C4-2B (cell line): Measurements from ENCODE around the gene BEAN1.

Experiments used
- ZFX ChIP-seq: fragments of 450-650 bp; IDR thresholded peaks from 2 replicates; pipeline ENCODE4 v1.6.1; 2017
- TF ChIP-seq, protein P1 (sequence below): fragments of 450-650 bp; conservative IDR thresholded peaks from 2 replicates; pipeline ENCODE4 v1.5.1; 2017; ENCODE audit warnings: mild to moderate bottlenecking

DNA sequence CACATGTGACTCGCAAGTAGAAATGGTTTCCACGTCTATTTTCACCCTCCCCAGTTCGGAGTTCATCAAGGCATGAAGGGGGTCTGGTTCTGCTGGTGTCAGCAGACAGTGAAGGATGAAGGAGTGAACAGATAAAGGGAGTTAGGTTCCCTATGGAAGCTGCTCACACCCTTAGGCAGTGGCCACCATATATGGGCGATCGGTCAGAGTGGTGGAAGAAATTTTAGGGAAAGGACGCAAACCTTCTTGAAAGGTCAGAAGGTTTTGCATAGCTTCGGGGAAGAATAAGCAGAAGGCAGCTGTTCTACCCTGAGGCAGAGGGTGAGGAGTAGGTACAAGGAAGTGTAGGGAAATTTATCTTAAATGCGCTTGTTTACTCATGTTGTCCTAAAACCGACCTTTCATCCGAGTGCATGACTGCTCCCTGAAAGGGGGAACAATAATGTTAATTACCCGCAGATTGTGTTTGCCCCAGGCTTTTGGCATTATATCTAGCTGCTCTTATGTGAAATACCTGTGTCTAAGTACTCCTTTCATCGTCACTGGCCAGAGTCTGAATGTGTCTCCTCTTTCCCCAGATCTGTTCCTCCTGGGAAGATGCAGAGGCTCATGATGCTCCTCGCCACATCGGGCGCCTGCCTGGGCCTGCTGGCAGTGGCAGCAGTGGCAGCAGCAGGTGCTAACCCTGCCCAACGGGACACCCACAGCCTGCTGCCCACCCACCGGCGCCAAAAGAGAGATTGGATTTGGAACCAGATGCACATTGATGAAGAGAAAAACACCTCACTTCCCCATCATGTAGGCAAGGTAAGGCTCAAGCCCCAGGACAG is 48.1 kb upstream of the BEAN1 start:
- TF ChIP-seq, protein P1, sequence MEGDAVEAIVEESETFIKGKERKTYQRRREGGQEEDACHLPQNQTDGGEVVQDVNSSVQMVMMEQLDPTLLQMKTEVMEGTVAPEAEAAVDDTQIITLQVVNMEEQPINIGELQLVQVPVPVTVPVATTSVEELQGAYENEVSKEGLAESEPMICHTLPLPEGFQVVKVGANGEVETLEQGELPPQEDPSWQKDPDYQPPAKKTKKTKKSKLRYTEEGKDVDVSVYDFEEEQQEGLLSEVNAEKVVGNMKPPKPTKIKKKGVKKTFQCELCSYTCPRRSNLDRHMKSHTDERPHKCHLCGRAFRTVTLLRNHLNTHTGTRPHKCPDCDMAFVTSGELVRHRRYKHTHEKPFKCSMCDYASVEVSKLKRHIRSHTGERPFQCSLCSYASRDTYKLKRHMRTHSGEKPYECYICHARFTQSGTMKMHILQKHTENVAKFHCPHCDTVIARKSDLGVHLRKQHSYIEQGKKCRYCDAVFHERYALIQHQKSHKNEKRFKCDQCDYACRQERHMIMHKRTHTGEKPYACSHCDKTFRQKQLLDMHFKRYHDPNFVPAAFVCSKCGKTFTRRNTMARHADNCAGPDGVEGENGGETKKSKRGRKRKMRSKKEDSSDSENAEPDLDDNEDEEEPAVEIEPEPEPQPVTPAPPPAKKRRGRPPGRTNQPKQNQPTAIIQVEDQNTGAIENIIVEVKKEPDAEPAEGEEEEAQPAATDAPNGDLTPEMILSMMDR, result no peak
- no peak for TF ChIP-seq ZFX
